ENCODE measurements around the gene ANKRD42.
"Not testable (repeated sequence)": the region's sequence is repeated elsewhere in the genome, so short reads cannot be mapped to it uniquely, and the experiment has no call there.

The ANKRD42 gene

DNA sequence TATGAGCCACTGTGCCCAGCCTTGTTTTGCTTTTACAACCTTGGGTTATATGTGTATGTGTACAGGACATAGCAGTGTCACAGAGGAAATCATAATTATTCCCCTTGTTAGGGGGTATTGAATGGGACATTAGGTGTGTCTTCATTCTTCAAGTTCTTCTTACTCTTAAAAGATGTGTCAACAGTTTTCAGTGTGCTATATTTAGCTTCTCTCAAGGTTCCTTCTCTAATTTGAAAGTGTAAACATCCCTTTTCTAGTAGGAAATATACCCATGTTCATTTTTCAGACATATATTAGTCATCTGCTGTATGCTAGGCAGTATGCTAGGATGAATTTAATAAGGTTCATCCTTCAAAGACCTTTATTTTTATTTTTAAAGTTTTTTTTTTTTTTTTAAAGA is 19.5 kb upstream of the ANKRD42 start:
- no peak for DNase-seq

DNA sequence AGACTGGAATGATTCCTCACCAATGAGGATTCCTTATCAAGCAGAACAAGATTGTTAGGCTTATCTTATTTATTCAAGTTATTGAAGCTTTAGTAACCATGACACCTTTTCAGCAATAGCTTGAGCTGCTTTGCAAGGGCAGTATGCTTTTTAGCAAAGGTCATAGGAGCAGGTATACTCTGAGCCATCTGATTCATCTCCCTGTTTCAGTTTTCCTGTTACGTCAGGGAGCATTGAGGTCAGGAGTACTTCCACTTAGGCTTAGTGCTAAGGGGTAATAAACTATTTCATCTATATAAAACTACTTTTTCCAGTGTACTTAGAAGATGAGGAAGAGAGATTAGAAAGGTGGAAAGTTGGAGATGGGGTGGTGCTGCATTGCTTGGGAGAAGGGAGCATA is 17.7 kb upstream of the ANKRD42 start:
- no peak for DNase-seq

DNA sequence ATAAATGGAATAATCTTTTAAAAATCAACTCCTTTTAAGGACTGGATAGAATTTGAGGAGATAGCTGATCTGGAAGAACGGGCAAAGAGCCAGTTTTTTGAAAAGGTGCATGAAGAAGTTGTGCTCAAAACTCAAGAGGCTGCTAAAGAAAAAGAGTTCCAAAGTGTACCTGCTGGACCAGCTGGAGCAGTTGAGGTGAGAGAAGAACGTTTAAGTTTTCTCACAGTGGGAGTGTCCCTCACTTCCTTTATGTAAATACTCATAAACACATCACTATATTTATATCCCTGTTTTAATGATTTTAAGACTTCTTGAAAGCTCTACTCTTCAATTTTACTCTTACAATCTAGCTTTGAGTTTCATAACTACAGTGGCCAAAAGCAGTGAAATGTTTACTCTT is 11.7 kb upstream of the ANKRD42 start:
- DNase-seq, result no peak

DNA sequence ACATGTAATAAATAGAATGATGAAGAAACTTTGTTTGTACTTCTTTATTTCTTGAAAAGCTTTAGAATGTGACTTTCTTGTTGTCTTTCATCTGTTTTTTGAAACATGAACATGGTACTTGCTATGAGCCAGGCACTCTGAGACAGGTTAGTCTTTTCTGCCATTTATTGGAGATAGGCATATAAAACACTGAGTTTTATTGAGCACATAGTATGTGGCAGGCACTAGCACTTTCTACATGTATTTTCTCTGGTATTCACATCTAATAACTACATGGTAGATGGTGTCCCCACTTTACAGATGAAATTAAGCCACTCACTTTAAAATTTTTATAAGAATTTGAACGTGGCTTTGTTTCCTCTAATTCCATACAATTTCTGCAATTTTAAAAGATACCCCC is 7.7 kb upstream of the ANKRD42 start:
- no peak for DNase-seq

DNA sequence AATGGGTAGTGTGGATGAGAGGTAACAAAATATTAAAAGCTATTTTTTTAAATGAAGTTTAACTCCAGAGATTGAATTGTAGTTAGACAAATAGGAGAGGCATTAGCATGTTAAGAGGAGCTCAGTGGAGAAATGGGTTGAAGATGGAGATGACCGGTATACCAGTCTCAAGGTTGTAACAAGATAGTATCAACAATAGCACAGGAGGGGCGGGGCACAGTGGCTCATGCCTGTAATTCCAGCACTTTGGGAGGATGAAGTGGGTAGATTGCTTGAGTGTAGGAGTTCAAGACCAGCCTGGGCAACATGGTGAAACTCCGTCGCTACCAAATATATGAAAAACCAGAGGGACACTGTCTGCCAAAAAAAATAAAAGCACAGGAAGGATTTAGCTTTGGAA is 6.0 kb upstream of the ANKRD42 start:
- DNase-seq, result no peak

DNA sequence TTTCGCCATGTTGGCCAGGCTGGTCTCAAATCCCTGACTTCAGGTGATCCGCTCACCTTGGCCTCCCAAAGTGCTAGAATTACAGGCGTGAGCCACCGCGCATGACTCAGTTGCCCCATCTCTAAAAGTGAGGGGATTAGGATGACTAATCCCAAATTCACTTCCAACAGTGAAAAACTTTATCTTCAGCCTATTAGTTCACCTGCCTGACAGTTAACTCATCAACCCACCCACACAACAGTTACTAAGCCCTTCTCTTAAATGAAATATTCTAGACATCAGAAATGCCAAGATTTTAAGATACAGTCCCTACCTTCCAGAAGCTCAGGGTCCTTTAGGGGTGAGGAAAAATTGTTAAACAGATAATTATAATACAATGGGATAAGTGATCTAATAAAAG is 2.0 kb upstream of the ANKRD42 start:
- DNase-seq, result no peak

DNA sequence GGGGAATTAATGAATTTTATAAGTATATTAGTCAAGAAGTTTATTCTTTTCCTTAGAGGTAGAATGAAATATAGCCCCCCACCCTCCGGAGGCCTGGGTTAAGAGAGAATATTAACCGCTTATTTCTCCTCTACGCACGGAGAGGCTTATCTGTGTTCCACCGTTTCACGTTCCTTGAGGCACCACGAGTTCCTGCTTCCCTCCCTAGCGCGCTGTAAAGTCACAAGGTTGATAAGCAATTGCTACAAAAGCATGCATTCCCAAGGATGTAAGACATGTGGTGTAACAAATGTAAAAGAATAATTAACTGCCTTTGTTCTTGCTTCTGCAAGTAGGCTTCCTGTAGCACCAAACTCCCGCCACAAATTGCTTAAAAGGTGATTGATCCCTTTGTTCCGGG is 1.5 kb upstream of the ANKRD42 start:
- no peak for DNase-seq

DNA sequence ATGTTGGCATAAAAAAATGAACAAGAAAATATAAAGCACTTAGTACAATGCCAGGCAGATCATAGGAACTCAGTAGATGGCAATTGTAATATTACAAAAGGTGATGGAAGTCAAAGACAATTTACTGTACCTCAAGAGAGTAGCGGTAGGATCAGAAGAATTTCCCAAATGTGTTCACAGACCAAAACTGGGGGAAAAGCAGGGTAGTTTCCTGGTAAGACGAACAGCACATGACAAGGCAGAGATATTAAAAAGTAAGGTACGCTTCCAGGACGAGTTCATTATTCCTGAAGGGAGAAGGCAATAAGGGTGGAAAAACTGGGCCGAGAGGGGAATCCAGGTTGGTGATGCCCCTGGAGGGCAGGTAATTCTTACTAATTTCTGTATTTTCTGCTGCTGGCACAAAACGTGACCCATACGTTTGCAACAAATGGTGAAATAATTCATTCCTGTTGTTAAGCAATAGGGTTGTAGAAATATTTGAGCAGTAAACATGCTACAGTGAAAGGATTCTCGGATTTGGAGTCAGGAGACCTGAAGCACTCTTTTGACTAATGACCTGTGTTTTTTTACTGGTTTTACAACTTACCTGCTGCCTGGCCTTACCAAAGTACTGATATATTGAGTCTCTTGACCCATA is 786 bp upstream of the ANKRD42 start:
- no peak for DNase-seq

DNA sequence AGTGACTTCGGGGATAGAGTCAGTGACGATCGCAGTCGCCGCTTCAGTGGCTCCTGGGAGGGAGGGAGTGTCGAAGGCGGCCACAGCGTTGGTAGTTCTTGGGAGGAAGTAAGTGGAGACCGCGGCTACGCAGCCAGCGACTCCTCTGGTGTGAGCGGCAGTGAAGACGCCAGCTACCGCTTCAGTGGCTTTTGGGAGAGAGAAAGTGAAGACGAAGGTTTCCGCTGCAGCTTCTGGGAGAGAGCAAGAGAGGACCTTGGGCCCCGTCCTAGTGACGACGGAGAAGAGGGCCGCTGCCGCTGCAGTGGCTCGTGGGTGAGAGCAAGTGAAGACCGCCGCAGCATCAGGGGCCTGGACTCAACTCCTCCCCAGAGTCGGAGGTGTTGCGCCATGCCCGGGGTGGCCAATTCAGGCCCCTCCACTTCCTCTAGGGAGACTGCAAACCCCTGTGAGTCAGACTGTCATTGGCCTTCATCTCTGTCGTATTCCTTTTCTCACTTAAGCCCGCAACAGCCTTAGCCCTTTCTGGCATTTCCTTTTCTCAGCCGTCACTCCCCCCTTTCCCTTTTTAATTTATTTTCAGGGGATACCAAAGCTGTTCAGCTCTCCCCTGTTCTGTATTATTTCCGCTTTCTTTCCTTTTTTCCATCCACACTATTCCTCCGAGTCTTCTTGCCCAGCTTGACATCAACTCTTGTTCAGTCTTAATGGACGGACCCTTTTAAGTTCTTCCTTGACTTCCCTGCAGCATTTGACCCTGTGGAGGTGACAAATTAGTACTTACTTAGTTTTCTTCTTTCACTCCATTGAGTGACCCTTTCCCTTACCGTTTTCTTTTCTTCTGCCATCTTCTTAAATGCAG is 1.0 kb downstream of the ANKRD42 start:
- peak; percentile 69 for DNase-seq

DNA sequence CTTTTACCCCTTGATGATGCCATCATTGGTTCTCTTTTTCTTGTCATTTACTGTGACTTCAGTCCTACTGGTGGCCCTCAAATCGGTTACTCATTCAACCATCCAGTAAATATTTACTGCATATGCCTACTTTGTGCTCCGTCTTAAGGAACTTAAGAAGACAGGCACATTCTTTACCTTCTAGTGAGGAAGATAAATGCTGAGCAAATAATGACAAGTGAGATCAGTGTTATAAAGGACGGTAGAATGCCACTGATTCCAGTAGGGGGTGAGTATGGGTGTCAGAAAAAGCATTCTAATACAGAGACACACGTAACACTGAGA is 1.6 kb downstream of the ANKRD42 start:
- no peak for DNase-seq

DNA sequence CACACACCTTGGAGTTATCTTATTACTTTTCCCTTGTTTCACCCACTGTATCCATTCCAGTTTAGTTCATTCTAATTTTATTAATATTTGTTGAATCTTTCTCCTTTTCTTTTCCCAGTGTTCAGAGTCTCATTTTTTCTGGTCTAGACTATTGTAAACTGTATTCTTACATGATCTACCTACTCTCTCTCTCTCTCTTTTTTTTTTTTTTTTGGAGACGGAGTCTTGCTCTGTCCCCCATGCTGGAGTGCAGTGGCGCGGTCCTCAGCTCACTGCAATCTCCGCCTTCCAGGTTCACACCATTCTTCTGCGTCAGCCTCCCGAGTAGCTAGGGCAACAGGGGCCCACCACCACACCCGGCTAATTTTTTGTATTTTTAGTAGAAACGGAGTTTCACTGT is 2.1 kb downstream of the ANKRD42 start:
- no peak for DNase-seq

DNA sequence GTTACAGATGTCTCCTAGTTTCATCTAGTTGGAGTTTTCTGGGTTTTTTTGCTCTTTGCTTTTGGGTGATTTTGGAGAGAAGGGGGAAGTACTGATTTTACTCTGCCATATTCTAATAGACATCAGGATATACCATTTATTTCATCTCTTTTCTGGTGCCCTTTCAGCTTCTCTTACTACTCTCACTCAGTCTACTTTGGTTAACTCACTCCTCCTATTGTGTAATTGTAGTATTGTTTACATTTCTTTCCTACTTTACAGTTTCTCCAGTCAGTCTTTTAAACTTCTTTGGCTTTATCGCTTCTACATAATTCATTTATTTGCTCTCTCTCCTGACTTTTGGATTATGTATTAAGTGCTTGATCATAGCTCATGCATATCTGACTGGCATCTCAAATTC is 6.5 kb downstream of the ANKRD42 start:
- DNase-seq, result no peak

DNA sequence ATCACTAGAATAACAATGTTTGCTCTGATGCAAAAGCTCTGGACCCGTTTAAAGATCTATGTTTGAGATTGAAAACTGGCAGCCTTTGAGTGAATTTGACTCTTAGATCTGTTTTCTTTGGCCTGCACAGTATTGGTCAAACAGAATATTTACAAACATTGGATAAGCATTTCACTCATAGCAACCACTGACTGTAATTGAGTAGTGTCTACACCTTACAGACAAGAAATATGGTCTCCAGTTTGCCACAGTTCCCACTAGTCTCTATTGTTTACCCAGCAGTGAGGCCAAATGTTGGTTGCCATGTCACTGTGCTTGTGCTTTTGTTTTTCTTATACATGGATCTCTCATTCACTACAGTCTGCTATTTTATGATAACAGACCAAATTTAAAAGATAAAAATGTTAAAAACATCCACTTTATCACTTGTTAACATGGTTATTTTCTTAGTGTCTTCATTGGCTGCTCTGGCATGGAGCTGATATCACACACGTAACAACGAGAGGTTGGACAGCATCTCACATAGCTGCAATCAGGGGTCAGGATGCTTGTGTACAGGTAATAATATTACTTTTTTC is 12.2 kb downstream of the ANKRD42 start:
- DNase-seq, result no peak

DNA sequence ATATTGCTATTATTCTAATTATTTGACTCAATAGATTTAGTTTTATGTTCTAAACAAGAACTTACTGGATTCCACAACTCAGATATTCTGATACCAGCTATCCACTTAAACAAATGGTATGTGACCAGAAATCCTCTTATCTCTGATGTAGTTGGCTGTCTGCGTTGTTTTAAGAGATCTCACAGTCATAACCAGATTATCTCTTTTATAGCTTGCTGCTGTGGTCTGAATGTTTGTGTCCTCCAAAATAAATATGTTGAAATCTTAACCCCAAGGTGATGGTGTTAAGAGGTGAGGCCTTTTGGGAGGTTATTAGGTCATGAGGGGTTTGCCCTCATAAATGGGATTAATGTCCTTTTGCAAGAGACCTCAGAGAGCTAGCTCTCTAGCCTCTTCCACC is 12.7 kb downstream of the ANKRD42 start:
- no peak for DNase-seq

DNA sequence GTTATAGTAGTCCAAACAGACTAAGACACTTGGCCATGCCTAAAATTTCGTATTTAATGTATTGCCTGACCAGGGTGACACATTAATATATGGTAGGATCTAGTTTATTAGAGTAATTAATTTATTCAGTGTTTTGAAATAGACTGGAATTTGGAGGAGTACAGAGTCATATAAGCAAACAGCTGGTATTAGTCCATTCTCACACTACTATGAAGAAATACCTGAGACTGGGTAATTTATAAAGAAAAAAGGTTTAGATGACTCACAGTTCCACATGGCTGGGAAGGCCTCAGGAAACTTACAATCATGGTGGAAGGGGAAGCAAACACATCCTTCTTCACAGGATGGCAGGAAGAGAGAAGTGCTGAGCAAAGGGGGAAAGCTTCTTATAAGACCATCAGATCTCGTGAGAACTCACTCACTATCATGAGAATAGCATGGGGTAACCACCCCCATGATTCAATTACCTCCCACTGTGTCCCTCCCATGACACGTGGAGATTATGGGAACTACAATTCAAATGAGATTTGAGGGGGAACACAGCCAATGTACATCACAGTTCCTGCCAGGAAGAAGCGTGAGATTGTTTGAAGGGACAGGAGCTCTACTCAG is 13.4 kb downstream of the ANKRD42 start:
- DNase-seq, result not testable (repeated sequence)

DNA sequence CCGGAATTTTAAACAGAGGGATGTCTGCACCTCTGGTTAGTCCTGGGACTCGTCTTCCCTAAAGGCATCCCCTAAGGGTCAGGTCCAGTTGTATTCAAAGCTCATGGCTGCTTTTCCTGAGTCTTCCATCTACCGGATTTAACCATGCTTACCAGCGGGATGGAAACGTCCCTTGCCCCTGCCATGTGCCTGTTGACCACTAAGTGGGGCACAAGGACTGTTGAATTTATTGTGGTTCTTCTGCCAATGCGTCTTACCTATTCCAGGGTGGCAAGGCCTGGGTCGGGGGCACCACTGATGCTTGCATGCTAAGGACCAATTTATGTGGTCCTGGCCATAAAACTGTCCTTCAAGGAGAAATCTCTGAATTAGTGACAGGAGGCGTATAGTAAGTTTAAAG is 25.6 kb downstream of the ANKRD42 start:
- no peak for DNase-seq

DNA sequence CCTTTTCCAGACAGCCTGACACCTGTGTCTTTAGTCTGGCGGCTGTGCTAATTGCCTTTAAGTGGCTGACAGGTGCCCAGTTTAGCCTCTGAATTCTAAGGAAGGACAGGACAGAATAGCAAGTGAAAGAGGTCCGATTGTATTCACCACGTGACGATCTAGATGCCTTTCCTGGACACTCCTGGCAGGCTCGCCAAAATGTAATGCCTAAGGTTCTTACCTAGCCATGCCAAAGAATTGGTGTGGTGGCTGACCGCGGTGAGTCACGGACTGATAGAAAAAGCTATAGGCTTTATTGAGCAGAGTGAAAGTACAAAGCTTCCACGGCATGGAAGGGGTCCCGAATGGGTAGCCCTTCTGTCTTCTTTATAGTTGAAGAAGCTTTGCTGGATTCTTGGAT is 26.7 kb downstream of the ANKRD42 start:
- DNase-seq, result no peak

DNA sequence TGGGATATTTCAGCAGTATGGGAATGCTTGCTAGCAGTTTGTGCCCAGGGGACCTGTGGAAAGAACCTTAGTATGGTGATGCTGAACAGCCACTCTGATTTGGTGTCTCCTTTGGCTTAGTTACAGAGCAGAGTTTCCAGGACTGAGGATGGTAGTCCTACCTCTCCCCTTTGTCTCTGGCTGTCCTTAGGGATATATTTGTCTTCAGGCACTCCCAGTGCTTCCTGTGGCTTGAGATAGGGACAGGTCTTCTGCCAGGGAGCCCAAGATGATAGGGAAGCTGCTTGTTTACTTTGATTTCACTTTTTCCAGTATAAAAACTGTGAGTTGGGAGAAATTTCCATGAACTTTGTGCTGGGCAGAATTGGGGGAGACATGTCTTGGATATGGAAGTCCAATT is 28.2 kb downstream of the ANKRD42 start:
- DNase-seq, result no peak

DNA sequence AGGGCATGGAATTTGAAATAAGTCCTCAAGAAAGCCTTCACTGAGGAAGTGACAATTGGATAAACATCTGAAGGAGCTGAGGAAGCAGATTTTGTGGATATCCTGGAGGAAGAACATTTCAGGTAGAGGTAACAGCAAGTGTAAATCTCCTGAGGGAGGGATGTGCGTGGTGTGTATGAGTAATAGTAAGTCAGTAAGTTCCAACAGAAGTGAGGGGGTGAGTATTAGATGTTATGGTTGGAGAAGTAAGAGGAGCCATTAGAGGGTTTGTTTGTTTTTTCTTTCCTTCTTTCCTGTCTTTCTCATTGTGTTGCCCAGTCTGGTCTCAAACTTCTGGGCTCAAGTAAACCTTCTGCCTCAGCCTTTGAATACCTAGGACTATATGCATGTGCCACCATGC is 29.0 kb downstream of the ANKRD42 start:
- no peak for DNase-seq

DNA sequence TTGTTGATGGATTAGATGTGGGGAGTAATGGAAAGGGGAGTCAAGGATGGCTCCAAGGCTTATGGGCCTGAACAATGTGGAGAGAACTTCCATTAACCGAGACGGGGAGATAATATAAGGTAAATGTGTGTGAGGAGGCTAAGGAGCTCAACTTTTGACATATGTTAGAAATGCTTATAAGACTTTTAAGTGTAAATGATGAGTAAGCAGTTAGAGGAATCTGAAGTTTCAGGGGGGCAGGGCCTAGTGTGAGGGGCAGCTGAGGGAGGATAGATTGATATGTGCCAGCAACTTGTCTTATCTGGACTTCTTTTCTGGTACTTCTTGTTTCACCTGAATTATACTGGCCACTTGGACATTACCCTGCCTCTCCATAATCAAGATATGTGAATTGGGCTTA is 29.9 kb downstream of the ANKRD42 start:
- no peak for DNase-seq

DNA sequence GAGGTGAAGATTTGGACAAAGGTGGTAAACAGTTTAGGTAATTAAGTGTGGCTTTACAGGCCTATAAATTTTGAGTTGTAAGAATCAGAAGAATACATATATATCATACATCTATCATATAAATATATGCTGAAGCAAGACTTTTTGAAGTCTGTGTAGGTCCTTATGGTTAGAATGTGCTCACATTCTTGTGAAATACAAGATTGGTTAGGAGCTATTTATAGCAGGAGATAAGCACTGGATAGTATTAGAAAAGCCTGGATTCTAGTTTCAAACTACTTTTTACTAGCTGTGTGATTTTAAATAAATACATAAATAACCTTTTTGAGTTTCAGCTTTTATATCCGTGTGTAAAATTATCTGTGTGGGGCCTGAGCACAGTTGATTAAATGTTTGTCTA is 42.3 kb downstream of the ANKRD42 start:
- no peak for DNase-seq

DNA sequence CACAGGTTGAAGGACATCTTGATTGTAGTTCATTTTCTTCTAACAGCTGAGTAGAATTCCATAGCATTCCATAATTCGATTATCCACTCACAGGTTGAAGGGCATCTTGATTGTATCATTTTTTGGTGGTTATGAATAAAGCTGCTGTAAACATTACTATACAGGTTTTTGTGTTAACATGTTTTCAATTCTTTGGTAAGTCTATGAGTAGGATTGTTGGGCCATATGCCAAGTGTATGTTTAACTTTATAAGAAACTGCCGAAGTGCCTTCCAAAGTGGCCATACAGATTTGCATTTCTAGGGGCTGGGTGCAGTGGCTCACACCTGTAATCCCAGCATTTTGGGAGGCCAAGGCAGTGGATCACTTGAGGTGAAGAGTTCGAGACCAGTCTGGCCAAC is 44.6 kb downstream of the ANKRD42 start:
- no peak for DNase-seq

DNA sequence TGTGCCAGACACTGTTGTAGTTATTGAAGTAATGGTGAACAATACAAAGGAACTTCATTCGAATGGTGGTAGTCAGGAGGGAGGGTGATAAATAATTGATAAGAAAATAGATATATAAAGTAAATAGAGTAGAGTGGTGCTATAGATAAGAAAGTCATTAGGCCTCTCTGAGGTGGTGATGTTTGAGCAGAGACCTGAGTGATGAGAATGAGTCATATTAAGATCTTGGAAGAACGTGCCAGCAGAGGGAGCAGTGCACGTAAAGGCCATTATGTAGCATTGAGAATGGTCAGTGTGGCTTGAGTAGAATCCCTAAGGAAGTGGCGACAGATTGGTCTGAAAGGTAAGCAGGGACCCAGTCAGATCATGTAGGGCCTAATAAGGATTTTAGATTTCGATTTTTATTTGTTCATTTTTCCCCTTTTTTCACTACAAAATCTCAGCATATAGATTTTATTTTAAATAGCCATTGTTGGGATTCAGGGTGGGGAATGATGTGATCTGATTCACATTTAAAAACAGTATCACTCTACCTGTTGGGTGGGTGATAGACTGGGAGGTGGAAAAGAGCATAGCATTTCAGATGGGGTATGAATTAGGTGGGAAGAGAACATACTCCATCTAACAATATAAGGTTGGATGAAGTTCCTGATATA is 47.9 kb downstream of the ANKRD42 start:
- peak; percentile 58 for DNase-seq

All from fibroblast of skin of scalp (primary cell).